Thyroid gland (tissue), 4 donors: ENCODE measurements around the gene SRD5A3.

Experiments
- CTCF ChIP-seq, 6 experiments: fragments of 200-600 bp in 3 of 6; fragments of 450-650 bp in 3 of 6; sonication (generic) in 3 of 6; IDR thresholded peaks; one replicate each; pipeline ENCODE4 v1.5.1; 2016 to 2019; ENCODE audit warnings: antibody characterized with exemption in 6 of 6, mild to moderate bottlenecking in 2 of 6, inconsistent platforms in 1 of 6, moderate library complexity in 1 of 6
- POLR2A ChIP-seq, 2 donors: fragments of 450-650 bp; IDR thresholded peaks; one replicate each; pipeline ENCODE4 v1.6.1; 2017; ENCODE audit warnings: antibody characterized with exemption in 2 of 2, mild to moderate bottlenecking in 2 of 2, moderate library complexity in 1 of 2

- TF ChIP-seq CTCF (IDR thresholded peaks at IDR 0.05) = no peak
- no peak for TF ChIP-seq POLR2A (IDR thresholded peaks at IDR 0.05)
These were observed 50.5 kb downstream of the SRD5A3 start for GRCh38 chr4:55396308-55397125.
